ENCODE measurements around the gene C3orf49.

Gene C3orf49

DNA sequence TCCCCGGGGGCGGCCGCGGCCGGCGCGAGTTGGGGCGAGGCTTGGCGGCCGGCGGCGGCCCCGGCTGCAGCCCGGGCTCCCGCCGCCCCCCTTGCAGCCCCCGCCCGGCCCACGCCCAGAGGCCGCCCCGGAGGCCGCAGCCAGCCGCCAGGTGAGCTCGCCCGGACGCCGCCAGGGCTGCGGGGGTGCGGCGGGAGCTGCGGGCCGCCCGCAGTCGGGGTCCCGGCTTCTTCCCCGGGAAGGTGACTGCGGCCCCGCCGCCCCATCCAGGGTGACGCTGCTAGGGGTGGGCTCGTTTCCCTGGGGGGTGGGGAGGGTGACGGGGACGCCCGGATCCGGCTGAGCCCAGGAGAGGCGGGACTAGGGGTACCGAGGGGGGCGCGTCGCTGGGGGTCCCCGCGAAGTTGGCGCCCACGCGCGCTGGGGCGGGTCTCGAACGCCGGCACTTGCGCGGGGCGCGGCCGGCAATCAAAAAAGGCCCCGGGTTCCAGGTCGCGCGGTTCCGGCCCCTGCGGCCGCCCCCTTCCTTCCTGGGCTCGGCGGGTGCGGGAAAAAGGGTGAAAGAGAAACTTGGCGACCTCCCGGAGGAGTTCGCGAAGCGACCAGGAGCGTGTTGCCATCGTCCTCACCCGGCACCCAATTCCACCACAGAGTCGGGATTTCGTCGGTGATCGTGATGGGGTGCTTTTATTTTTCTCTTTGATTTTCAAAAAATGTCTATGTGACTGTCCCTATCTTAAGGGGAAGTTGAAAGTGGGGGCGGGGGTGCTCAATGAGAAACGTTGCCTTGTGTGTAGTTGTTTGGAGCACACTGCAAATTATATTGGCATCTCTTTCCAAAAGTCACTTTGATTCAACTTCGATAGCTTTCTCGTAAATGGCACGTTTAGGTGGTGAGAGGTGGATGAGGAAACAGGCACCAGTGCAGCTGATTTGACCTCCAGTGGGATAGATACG lies 45.2 kb downstream of the C3orf49 start:
- TF ChIP-seq POLR2AphosphoS5 (IDR thresholded peaks at IDR 0.05; ENCODE audit: low read depth) (no peak), SPI1 (IDR thresholded peaks at IDR 0.05; ENCODE audit: borderline replicate concordance, low read depth) (peak; percentile 15; the same call in 1 of the 2 replicates), GABPA (IDR thresholded peaks at IDR 0.05; ENCODE audit: low read depth) (no peak), CTCF (IDR thresholded peaks at IDR 0.05; ENCODE audit: insufficient read depth, low read length) (no peak)
- TF ChIP-seq, protein P1, sequence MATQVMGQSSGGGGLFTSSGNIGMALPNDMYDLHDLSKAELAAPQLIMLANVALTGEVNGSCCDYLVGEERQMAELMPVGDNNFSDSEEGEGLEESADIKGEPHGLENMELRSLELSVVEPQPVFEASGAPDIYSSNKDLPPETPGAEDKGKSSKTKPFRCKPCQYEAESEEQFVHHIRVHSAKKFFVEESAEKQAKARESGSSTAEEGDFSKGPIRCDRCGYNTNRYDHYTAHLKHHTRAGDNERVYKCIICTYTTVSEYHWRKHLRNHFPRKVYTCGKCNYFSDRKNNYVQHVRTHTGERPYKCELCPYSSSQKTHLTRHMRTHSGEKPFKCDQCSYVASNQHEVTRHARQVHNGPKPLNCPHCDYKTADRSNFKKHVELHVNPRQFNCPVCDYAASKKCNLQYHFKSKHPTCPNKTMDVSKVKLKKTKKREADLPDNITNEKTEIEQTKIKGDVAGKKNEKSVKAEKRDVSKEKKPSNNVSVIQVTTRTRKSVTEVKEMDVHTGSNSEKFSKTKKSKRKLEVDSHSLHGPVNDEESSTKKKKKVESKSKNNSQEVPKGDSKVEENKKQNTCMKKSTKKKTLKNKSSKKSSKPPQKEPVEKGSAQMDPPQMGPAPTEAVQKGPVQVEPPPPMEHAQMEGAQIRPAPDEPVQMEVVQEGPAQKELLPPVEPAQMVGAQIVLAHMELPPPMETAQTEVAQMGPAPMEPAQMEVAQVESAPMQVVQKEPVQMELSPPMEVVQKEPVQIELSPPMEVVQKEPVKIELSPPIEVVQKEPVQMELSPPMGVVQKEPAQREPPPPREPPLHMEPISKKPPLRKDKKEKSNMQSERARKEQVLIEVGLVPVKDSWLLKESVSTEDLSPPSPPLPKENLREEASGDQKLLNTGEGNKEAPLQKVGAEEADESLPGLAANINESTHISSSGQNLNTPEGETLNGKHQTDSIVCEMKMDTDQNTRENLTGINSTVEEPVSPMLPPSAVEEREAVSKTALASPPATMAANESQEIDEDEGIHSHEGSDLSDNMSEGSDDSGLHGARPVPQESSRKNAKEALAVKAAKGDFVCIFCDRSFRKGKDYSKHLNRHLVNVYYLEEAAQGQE (IDR thresholded peaks at IDR 0.05; ENCODE audit: insufficient replicate concordance, low read depth) = no peak

DNA sequence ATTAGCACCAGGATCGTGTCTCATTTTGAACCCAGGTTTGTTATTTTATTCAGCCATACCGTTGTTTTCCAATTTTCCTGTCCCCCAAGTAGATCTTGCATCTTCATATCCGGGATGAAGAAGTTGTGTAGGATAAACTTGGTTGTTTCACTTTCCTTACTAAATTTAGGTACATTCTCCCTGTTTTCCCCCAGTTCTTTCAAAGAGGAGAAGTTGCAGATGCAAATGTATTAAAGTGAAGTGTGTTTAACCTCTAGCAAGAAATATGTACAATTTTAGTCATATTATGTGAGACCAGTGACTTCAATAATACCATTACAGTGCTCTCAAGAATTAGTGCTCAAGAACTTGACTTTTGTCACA lies 45.8 kb downstream of the C3orf49 start:
- no peak for TF ChIP-seq CTCF (IDR thresholded peaks at IDR 0.05; ENCODE audit: insufficient read depth, low read length)
- TF ChIP-seq POLR2AphosphoS5 (IDR thresholded peaks at IDR 0.05; ENCODE audit: low read depth) = no peak
- TF ChIP-seq, protein P1 (IDR thresholded peaks at IDR 0.05; ENCODE audit: insufficient replicate concordance, low read depth) = no peak
- TF ChIP-seq SPI1 (IDR thresholded peaks at IDR 0.05; ENCODE audit: borderline replicate concordance, low read depth) = no peak
- no peak for TF ChIP-seq GABPA (IDR thresholded peaks at IDR 0.05; ENCODE audit: low read depth)
- peak overlapping the region; percentile 91 for H3K27ac ChIP-seq (replicated peaks)

More for the DNA sequence above, 45.2 kb downstream of the C3orf49 start:
- Histone ChIP-seq H3K4me3 (replicated peaks; ENCODE audit: insufficient read depth, low read length) (peak overlapping the region; percentile 72), H3K27ac (replicated peaks) (peak overlapping the region; percentile 91), H3K27me3 (ENCODE audit: insufficient read depth, poor library complexity, severe bottlenecking) (no peaks in the 10 kb centered on the region)
- DNase-seq (ENCODE audit: low read depth in 1 of 2, low spot score in 1 of 2) = peak; percentile 37 to 68

GRCh38 chr3:63867225-63867624 lies 48.1 kb downstream of the C3orf49 start:
- no peak for DNase-seq (ENCODE audit: low read depth in 1 of 2, low spot score in 1 of 2)
- Histone ChIP-seq H3K4me3 (replicated peaks; ENCODE audit: insufficient read depth, low read length) (no peak overlapping the region), H3K27ac (replicated peaks) (no peak overlapping the region), H3K27me3 (ENCODE audit: insufficient read depth, poor library complexity, severe bottlenecking) (no peaks in the 10 kb centered on the region)
- TF ChIP-seq, protein P1 (IDR thresholded peaks at IDR 0.05; ENCODE audit: insufficient replicate concordance, low read depth) = no peak
- TF ChIP-seq POLR2AphosphoS5 (IDR thresholded peaks at IDR 0.05; ENCODE audit: low read depth) (no peak), CTCF (IDR thresholded peaks at IDR 0.05; ENCODE audit: insufficient read depth, low read length) (no peak), GABPA (IDR thresholded peaks at IDR 0.05; ENCODE audit: low read depth) (no peak), SPI1 (IDR thresholded peaks at IDR 0.05; ENCODE audit: borderline replicate concordance, low read depth) (no peak)

More for the DNA sequence above, 45.8 kb downstream of the C3orf49 start:
- no peak for DNase-seq (ENCODE audit: low read depth in 1 of 2, low spot score in 1 of 2)
- peak overlapping the region; percentile 72 for H3K4me3 ChIP-seq (replicated peaks; ENCODE audit: insufficient read depth, low read length)
- no peaks in the 10 kb centered on the region for H3K27me3 ChIP-seq (ENCODE audit: insufficient read depth, poor library complexity, severe bottlenecking)

All from HL-60 (cell line).